CD4-positive, alpha-beta T cell treated with Interleukin-21 for 1 hour (primary cell): ENCODE data around the gene FSIP2.
"Not testable (repeated sequence)": the region's sequence is repeated elsewhere in the genome, so short reads cannot be mapped to it uniquely, and the experiment has no call there.

Experiments
- DNase-seq: peaks from one replicate; pipeline ENCODE4 v3.0.0-alpha.2; 2020

FSIP2 gene

GRCh38 chr2:185802926-185803325 lies 64.3 kb downstream of the FSIP2 start:
- DNase-seq, result no peak

GRCh38 chr2:185806783-185807182 lies 68.2 kb downstream of the FSIP2 start:
- DNase-seq, result no peak

DNA sequence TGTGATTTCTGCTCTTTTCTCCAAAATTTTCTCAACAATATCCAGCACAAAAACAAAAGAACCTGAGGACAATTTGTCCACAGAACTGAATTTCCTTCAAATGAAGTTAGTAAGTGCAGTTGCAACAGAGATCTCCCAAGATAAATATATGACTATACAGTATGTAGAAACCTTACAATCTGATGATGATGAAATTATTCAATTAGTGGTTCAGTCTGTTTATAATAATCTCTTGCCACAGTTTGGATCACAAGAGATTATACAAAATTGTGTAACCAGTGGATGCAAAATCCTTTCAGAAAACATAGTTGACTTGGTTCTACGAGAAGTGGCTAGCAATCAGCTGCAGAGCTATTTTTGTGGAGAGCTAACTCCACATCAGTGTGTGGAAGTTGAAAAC lies 68.7 kb downstream of the FSIP2 start:
- no peak for DNase-seq

DNA sequence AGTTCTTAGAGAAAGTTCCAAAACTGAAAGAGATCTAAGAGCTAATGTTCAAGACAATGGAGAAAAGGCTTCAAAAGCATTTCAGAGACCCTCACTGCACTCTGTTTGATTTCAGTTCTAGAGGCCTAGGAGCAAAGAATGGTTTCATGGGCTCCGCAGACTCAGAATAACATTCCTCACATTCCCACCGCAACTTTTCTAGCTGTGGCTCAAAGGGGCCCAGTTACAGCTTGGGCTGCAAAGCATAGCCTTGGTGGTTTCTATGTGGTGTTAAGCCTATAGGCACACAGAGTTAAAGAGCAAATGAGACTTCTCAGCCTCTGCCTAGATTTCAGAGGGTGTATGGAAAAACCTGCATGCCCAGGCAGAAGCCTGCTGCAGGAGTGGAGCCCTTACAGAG lies 73.0 kb downstream of the FSIP2 start:
- no peak for DNase-seq

GRCh38 chr2:185813707-185814106 lies 75.1 kb downstream of the FSIP2 start:
- no peak for DNase-seq

DNA sequence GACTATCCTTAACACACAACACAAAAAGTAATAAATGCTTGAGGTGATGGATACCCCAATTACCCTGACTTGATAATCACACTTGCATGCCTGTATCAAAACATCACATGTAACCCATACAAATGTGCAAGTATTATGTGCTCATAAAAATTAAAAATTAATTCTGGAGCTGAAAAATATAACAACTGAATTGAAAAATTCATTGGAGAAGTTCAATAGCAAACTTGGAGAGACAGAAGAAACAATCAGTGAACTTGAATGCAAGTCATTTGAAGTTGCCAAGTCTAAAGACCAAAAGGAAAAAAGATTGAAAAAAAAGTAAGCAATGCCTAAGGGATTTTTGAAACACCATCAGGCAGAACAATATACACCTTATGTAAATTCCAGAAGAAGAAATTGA lies 79.4 kb downstream of the FSIP2 start:
- DNase-seq, result no peak

DNA sequence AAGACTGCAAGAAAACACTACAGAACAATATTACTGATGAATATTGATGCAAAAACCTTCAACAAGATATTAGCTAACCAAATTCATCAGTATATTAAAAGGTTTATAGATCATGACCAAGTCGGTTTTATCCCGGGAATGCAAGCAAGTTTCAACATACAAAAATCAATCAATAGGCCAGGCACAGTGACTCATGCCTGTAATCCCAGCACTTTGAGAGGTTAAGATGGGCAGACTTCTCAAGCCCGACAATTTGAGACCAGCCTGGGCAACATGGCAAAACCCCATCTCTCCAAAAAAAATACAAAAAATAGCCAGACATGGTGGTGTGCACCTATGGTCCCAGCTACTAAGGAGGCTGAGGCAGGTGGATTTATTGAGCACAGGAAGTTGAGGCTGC lies 82.9 kb downstream of the FSIP2 start:
- no peak for DNase-seq

- no peak for DNase-seq
Observed at GRCh38 chr2:185823773-185824172, 85.2 kb downstream of the FSIP2 start.

DNA sequence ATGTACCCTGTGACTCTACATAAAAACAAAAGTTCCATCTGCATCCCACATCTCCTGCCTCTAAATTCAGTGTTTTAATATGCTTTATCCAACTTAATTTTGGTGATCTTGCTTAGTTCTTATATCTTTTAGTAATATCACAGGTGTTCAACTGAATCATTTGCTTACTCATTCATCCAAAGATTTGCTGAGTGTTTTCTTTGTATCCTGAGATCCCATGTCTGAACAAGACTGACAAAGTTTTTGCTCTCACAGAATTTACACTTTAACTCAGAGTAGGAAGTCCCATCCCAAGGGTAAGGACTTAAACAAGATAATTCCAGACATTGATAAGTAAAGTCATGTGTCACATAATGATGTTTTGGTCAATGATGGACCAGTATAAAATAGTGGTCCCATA lies 87.0 kb downstream of the FSIP2 start:
- DNase-seq, result no peak

GRCh38 chr2:185828326-185828725 lies 89.7 kb downstream of the FSIP2 start:
- no peak for DNase-seq

GRCh38 chr2:185833864-185834263 lies 95.3 kb downstream of the FSIP2 start:
- DNase-seq, result no peak

DNA sequence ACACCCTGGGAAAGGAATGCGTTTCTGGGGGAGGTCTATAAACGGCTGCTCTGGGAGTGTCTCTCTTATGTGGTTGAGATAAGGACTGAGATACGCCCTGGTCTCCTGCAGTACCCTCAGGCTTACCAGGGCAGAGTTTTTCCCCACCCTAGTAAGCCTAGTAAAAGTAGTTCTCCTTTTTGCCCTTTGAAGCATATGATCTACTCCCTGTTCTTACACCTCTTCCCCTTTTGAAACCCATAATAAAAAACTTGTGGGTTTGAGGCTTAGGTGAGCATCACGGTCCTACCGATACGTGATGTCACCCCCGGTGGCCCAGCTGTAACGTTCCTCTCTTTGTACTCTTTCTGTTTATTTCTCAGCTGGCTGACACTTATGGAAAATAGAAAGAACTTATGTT lies 97.4 kb downstream of the FSIP2 start:
- no peak for DNase-seq

GRCh38 chr2:185854885-185855284 lies 116.3 kb downstream of the FSIP2 start:
- no peak for DNase-seq

DNA sequence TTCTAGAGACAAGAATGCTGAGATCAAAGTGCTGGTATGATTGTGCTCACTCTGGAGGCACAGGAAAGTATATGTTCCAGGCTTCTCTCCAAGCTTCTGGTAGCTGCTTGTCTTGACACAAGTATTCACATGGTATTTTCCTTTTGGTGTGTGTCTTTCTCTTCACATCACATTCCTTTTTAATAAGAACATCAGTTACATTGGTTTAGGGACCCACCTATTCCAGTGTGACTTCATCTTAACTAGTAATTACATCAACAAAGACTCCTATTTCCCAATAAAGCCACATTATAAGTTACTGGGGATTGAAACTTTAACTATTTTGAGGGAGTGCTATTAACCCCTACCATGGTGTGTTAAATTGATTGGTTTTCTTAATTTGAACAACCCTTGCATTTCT lies 119.1 kb downstream of the FSIP2 start:
- DNase-seq, result no peak

DNA sequence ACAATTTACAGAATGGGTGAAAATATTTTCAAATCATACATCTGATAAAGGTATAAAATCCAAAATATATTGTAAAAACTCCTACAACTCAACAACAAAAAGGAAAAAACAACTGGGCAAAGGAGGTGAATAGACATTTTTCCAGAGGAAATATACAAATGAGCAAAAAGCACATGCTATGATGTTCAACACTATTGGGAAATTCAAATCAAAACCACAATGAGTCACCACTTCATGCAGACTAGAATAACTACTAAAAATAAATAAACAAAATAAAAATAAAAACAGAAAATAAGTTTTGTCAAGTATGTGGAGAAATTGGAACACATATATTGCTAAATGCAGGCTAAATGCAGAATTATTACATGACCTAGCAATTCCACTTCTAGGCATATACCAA lies 120.9 kb downstream of the FSIP2 start:
- no peak for DNase-seq

DNA sequence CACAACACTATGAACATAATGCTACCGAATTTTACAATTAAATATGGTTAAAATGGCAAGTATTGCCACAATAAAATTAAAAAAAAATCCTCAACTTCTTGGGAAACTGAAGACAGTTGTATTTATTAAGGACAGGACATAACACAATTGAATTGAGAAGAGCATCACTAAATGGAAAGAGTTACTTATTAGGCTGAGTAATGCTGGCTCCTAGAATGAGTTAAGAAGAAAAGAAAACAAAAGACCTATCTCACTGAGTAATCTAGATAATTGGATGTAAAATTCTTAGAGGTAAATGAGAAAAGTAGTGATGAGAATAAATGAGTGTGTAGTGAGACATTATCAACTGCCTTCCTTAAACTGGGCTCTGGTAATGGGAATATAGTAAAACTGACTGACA lies 121.7 kb downstream of the FSIP2 start:
- no peak for DNase-seq

DNA sequence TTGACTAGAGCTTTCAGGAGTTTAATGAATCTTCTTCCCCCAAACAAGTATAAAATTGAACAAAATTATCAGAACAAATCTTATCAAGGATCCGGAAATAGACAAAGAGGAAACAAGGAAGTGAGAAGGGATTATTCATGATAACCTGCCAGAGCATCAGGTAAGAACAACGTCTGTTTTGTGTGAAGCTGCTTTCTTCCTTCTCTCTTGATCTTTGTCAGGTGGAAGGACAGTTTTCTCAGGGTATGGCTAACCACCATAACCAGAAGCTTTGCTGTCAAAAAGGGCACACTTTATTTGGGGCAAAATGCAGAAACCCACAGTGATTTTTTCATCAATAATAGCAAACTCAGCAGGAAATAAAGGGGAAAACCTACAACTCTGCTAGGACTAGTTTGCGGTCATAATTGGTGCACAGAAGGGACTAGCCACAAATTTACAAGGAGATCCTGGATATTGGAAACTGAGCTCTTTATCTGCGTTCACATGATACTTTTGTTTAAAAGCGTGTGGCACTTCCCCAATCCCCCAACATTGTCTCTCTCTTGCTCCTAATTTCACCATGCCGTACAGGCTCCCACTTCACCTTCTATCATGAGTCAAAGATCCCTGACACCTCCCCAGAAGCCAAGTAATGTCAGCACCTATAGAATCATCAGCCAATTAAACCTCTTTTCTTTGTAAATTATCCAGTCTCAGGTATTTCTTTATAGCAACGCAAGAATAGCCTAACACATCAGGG lies 124.2 kb downstream of the FSIP2 start:
- no peak for DNase-seq

GRCh38 chr2:185864468-185865260 lies 126.1 kb downstream of the FSIP2 start:
- not testable (repeated sequence) for DNase-seq

DNA sequence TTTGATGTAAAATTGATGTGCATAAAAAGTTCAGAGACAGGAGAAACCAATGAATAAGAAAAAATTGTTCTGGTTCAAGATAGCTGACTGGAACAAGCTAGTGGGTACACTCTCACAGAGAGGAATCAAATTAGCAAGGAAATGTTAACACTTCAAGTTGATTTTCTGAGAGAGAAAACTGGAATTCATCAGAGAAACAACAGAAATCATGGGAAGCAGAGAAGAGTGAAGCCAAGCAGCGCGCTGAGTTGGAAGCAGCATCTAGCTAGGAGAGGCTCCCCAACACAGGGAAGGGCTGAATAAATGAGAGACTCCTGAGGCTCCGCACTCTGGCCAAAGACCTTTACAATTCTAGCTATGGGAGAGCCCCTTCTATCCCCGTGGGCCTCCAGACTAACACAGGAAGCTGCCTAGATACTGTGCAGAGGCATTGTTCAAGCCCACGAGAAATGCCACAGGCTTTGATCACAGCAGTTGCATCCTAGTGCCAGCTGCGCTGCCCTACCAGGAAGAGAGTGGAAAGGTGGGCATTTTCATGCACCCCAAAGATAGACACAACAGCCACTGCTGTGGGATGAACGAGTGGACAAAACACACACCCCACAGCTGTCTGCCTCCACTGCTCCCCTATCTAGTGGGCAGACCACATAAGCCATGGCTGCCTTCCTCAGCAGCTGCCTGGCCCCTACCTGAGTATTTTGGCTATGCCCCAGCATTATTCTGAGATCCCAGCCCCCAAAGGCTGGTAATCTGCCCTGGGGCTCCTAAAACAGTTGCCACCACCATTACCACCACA lies 136.7 kb downstream of the FSIP2 start:
- no peak for DNase-seq

- DNase-seq, result no peak
Observed at GRCh38 chr2:185876234-185876633, 137.6 kb downstream of the FSIP2 start.

DNA sequence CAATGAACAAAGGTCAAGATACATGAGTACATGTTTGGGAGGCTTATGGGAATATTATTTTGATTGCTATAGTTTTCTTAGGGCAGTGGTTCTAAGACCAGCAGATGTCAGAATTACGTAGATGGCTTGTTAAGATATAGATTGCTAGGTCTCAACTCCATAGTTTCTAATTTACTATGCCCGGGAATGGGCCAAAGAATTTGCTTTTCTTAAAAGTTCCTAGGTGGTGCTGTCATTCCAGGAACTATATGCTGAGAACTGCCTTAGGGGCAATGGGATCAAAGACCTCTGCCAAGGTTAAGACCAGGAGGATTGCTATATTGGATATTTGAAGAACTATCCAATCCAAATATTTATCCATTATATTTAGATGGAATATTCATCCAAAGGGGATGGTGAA lies 141.8 kb downstream of the FSIP2 start:
- DNase-seq, result no peak
